GM18951 (cell line): ENCODE measurements around the gene LRRC7.

Source experiments
- POLR2A ChIP-seq: IDR thresholded peaks from 4 replicates; pipeline ENCODE4 v1.6.1; 2011; ENCODE audit warnings: mild to moderate bottlenecking; ENCODE audit not compliant: insufficient read length, insufficient read depth; ENCODE audit errors: extremely low read depth
- in situ Hi-C: fragments of 300-500 bp; cut with MboI; formaldehyde crosslinking; loops from one replicate; pipeline ENCODE4 v1.12.0; 2022; ENCODE audit warnings: low sequenced_read_pairs, mixed read lengths, inconsistent platforms; ENCODE audit not compliant: unreplicated experiment

Gene LRRC7

GRCh38 chr1:70146488-70146887, 578.8 kb downstream of the LRRC7 start:
- in situ Hi-C loops, result no loop called here
- TF ChIP-seq POLR2A, result no peak

- TF ChIP-seq POLR2A, result no peak
- in situ Hi-C loops, result no loop called here
Observed at GRCh38 chr1:70150444-70150843, 582.7 kb downstream of the LRRC7 start.

GRCh38 chr1:70153739-70154138, 586.0 kb downstream of the LRRC7 start:
- no peak for TF ChIP-seq POLR2A
- in situ Hi-C loops, result no loop called here

- in situ Hi-C loops, result no loop called here
- TF ChIP-seq POLR2A, result no peak
Observed at GRCh38 chr1:70156529-70157120, 588.9 kb downstream of the LRRC7 start.

GRCh38 chr1:70164350-70164749, 596.6 kb downstream of the LRRC7 start:
- no peak for TF ChIP-seq POLR2A
- in situ Hi-C loops, result no loop called here

GRCh38 chr1:70168283-70168682, 600.6 kb downstream of the LRRC7 start:
- in situ Hi-C loops, result no loop called here
- TF ChIP-seq POLR2A, result no peak

GRCh38 chr1:70169018-70169839, 601.5 kb downstream of the LRRC7 start:
- TF ChIP-seq POLR2A, result no peak
- in situ Hi-C loops, result no loop called here

- TF ChIP-seq POLR2A, result no peak
- in situ Hi-C loops, result no loop called here
Observed at GRCh38 chr1:70171512-70171911, 603.8 kb downstream of the LRRC7 start.
